SK-MEL-5 (cell line): Measurements from ENCODE around the gene PSEN1. TPM values are rescaled to one million over a fixed set of nuclear protein-coding genes. Genes with fewer than 3 reads are reported as not detected.

Source experiments
- DNase-seq: peaks from one replicate; pipeline ENCODE4 v3.0.0-alpha.2; 2016; ENCODE audit warnings: low read depth, low spot score
- in situ Hi-C: cut with HindIII; loops from 2 replicates; pipeline ENCODE4 v1.10.0; 2016; ENCODE audit warnings: low sequenced_read_pairs, high pct_unique_total_duplicates, low pct_unique_long_range_greater_than_20kb
- total RNA-seq: library from RNA; depleted of rRNA; stranded (reverse); fragments of >200 nt; shearing (Covaris generic); gene quantifications from 2 replicates; pipeline ENCODE4 v1.2.3, GENCODE V29; 2014

Gene PSEN1
- total RNA-seq, 1 experiment from 2014 or later = 31.2 TPM

DNA sequence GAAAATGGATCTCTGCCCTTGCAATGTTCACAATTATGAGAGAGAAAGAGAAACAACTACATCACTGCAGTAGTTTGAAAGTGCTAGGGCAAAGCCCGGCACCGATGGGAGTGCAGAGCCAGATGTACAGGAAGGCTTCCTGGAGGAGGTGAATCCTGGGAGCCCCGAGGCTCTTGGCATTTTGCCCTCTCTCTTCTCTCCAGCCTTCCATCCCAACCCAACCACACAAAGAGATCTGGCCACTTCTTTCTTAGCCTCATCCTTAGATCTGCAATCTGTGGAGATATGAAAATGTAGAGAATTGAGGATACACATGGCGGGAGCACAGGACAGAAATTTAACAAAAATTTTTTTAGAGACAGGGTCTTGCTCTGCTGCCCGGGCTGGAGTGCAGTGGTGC is 97.7 kb downstream of the PSEN1 start:
- in situ Hi-C loops = no loop called here
- DNase-seq = no peak

DNA sequence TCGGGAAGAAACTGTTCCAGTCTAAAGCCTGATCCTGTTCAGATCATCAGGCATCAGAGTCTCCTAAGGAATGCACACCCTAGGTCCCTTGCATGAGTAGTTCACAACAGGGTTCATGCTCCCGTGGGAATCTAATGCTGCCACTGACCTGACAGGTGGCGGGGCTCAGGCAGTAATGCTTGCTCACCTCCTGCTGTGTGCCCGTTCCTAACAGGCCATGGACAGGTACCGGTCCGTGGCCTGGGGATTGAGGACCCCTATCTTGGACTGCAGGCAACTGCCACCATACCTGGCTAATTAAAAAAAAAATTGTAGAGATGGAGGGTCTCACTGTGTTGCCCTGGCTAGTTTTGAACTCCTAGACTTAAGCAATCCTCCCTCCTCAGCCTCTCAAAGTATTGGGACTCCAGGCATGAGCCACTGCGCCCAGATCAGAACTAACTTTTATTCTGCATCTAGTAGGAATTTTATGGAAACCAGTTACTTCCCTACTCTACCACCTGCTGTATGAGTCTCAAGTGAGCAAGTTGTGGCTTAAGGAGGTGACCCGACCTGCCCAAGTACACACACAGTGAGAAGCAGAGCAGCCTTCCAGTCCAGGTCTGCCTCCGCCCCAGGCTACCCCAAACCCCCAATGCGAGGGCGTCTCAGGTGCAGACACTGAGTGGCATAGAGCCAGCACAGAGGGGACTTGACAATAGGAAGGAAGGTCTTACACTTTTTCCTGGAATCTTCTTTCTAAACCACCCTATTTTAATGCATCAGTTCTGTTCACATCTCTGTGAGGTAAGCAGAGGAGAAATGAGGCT is 98.5 kb downstream of the PSEN1 start:
- DNase-seq = no peak
- in situ Hi-C loops = no loop called here

DNA sequence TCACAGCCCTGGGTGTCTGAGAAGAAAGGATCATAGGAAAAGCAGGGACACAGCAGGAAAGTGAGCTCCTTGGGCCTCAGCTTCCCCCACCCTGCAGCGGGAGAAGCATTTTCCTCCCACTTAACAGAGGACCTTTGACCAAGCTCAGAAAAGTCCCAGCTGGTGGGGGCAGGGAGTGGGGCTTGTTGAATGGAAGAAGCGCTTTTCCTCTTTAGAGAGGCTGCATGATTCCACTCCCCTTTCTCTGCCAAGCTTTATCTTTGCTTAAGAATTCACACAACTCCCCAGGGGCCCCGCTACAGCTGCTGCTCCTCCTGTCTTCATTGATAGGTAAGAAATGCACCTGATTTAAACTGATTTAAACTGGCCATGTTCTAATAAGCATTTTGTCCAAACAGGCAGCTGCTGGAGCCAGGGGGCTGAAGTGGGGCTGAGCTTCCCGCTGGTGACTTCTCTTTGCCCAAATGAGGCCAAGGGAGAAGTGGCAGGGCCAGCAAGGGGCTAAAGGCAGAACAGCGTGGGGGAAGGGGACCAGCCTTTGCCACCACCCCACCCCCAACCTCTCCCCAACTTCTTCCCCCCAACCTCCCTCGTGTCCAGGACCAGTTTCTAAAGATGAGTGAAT is 99.3 kb downstream of the PSEN1 start:
- in situ Hi-C loops = no loop called here
- DNase-seq = no peak

DNA sequence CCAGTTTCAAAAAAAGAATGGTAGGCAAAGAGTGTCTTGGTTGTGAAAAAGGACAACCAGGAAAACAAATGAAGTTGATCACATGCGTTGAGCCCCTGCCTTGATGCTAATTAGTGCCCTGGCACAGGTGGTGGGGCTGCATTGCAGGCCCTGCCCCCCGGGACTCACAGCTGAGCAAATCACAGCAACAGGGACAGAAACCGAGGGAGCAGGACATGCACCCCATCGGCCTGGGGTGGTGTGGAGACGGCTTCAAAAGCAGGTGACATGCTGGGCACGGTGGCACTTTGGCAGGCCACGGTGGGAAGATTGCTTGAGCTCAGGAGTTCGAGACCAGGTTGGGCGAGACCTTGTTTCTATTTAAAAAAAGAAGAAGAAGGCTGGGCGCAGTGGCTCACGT is 99.8 kb downstream of the PSEN1 start:
- in situ Hi-C loops = no loop called here
- DNase-seq = no peak

- in situ Hi-C loops = no loop called here
- no peak for DNase-seq
These were observed 100.5 kb downstream of the PSEN1 start for GRCh38 chr14:73236752-73237218.

GRCh38 chr14:73237219-73237785 is 101.0 kb downstream of the PSEN1 start, which contains the start of gene PAPLN:
Gene PAPLN, plus strand, starts transcription at chr14:73237506. Its CDS starts 2,273 bp downstream, at chr14:73239779.
- DNase-seq = no peak
- in situ Hi-C loops = no loop called here

- no peak for DNase-seq
- in situ Hi-C loops = no loop called here
These were observed 101.6 kb downstream of the PSEN1 start for GRCh38 chr14:73237786-73238423.

- in situ Hi-C loops = no loop called here
- DNase-seq = no peak
These were observed 102.1 kb downstream of the PSEN1 start for GRCh38 chr14:73238424-73238852.

- in situ Hi-C loops = no loop called here
- DNase-seq = no peak
These were observed 102.6 kb downstream of the PSEN1 start for GRCh38 chr14:73238941-73239340.

DNA sequence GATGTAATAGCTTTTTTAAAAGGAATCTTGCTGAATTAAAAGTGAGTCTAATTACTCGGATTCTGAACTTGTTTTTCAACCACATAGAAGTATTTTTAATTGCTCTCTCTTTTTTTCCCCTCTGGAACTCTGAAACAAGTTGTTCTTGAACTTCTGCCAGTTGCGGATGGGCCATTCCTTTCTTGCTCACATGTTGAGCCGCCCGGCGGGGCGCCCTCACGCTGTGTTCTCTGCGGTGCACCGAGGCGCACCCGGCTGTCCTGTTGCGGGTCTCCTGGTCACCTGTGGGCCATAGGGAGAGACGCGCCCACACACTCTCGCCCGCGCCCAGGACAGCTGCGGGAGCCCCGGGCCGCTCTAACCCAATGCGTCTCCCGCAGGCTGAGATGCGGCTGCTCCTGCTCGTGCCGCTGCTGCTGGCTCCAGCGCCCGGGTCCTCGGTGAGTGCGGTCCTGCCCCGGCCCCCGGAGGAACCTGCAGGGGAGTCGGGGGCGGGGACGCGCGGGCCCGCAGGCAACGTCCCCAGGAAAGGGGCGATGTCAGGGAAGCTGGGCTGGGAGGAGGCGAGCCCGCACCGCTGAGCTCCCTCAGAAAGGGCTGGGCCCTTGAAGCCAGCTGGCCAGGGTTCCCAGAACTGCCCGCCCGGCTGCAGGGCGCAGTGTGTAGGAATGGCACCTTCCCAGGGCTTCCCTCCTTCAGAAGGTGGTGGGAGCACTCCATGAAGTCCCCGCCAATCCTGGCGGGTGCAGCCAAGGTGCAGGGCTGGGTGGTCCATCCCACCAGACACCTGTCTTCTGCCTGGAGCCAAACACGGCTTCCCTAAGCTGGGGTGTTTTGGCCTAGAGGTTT is 103.3 kb downstream of the PSEN1 start:
- in situ Hi-C loops = no loop called here
- DNase-seq = no peak

DNA sequence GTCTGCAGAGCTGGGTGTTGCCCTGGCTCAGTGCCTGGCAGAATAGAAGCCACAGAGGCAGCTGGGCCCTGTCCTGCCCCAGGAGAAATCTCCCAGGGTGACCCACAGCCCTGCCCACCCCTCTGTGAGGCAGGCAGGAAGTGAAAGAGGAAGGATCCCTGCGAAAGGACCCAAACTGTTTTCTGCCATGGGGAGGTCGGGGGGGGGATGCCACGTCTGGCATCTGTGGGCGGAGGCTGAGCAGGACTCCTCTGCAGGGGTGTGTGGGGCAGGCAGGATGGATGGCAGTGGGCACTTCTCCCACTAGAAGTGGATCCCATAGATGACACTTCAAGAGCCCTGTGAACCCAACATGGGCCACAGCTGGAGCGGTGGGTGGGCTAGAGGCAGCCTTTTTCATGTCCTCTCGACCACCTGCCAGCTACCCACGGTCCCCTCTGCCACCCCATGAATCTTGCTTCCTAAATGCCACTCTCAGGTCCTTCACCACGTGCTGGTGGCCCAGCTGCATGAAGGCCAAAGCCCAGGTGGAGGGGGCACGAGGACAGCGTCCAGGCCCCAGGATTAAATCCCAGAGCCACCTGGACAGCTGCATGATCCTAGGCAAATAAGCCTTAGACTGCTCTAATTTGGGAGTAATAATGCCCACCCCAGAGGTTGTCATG is 104.6 kb downstream of the PSEN1 start:
- in situ Hi-C loops = no loop called here
- DNase-seq = no peak

GRCh38 chr14:73241481-73242165 is 105.3 kb downstream of the PSEN1 start:
- in situ Hi-C loops = no loop called here
- no peak for DNase-seq

GRCh38 chr14:73242357-73242901 is 106.1 kb downstream of the PSEN1 start:
- DNase-seq = no peak
- in situ Hi-C loops = no loop called here

DNA sequence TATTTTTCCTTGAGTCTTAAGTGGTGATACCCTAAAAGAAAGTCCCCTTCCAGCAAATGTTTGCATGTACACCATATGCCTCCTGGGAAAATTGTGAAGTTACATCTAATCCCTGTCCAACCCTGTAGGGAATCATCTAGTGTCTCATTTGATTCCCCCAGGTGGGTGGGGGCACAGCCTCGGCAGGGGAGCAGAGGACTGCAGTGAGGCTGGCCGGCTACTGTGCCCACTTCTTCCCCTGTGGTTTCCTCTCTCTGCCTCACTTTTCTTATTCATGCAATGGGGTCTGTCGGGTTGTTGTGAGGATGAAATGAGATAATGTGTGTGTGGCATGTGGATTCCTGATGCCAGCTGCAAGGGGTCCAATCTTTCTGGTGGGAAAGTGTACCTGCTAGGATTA is 107.0 kb downstream of the PSEN1 start:
- in situ Hi-C loops = no loop called here

DNA sequence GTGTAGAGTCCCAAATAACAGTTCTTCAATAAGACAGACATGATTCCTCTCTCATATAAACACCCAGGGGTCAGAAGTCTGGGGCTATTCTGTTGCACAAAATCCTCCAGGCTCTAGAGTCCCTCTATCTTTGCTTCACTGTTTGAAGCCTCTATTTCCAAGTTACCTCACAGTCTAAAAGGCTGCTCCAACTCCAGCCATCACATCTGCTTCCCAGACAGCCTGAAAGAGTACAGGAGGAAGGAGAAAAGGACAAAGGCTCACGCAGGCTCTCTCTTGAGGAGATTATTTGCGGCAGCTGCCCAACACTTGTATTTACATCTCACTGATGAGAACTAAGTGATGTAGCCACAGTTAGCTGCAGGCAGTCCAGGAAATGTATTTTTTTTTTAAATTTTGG is 107.4 kb downstream of the PSEN1 start:
- no peak for DNase-seq
- in situ Hi-C loops = no loop called here

More for the DNA sequence above, 107.0 kb downstream of the PSEN1 start:
- DNase-seq = no peak
